Measurements from ENCODE around the gene DNAH1. TPM values are rescaled to one million over a fixed set of nuclear protein-coding genes. Genes with fewer than 3 reads are reported as not detected.

Gene DNAH1
- total and polyA plus RNA-seq, 2 experiments from 2014 or later, result 0.81 to 1.8 TPM

DNA sequence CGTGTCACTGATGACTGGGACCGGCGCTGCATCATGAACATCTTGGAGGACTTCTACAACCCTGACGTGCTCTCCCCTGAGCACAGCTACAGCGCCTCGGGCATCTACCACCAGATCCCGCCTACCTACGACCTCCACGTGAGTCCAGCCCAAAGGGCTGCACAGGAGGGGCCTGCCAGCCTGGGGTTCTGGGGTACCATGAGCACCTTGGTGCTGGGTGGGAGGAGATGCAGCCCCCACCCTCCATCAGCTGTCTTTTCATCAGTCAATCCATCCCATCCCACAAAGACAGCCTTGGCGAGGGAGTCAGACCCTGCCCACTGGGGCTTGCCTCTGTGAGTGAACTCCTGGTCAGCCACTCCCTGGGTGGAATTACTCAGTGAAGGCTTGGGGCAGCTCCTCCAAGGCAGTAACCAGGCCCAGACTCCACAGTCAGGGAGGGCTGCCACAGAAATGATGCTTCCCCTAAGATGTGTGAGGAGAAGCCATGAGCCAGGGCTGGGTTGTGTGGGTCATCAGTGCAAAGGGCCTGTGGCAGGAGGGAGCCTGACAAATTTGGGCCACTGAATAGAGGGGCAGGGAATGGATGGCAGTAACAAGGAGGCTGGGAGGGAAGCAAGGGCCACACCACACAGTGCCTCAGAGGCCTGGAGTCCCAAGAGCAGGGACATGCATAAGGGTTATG lies 80.9 kb downstream of the DNAH1 start (continued):
- TF ChIP-seq, protein P1, sequence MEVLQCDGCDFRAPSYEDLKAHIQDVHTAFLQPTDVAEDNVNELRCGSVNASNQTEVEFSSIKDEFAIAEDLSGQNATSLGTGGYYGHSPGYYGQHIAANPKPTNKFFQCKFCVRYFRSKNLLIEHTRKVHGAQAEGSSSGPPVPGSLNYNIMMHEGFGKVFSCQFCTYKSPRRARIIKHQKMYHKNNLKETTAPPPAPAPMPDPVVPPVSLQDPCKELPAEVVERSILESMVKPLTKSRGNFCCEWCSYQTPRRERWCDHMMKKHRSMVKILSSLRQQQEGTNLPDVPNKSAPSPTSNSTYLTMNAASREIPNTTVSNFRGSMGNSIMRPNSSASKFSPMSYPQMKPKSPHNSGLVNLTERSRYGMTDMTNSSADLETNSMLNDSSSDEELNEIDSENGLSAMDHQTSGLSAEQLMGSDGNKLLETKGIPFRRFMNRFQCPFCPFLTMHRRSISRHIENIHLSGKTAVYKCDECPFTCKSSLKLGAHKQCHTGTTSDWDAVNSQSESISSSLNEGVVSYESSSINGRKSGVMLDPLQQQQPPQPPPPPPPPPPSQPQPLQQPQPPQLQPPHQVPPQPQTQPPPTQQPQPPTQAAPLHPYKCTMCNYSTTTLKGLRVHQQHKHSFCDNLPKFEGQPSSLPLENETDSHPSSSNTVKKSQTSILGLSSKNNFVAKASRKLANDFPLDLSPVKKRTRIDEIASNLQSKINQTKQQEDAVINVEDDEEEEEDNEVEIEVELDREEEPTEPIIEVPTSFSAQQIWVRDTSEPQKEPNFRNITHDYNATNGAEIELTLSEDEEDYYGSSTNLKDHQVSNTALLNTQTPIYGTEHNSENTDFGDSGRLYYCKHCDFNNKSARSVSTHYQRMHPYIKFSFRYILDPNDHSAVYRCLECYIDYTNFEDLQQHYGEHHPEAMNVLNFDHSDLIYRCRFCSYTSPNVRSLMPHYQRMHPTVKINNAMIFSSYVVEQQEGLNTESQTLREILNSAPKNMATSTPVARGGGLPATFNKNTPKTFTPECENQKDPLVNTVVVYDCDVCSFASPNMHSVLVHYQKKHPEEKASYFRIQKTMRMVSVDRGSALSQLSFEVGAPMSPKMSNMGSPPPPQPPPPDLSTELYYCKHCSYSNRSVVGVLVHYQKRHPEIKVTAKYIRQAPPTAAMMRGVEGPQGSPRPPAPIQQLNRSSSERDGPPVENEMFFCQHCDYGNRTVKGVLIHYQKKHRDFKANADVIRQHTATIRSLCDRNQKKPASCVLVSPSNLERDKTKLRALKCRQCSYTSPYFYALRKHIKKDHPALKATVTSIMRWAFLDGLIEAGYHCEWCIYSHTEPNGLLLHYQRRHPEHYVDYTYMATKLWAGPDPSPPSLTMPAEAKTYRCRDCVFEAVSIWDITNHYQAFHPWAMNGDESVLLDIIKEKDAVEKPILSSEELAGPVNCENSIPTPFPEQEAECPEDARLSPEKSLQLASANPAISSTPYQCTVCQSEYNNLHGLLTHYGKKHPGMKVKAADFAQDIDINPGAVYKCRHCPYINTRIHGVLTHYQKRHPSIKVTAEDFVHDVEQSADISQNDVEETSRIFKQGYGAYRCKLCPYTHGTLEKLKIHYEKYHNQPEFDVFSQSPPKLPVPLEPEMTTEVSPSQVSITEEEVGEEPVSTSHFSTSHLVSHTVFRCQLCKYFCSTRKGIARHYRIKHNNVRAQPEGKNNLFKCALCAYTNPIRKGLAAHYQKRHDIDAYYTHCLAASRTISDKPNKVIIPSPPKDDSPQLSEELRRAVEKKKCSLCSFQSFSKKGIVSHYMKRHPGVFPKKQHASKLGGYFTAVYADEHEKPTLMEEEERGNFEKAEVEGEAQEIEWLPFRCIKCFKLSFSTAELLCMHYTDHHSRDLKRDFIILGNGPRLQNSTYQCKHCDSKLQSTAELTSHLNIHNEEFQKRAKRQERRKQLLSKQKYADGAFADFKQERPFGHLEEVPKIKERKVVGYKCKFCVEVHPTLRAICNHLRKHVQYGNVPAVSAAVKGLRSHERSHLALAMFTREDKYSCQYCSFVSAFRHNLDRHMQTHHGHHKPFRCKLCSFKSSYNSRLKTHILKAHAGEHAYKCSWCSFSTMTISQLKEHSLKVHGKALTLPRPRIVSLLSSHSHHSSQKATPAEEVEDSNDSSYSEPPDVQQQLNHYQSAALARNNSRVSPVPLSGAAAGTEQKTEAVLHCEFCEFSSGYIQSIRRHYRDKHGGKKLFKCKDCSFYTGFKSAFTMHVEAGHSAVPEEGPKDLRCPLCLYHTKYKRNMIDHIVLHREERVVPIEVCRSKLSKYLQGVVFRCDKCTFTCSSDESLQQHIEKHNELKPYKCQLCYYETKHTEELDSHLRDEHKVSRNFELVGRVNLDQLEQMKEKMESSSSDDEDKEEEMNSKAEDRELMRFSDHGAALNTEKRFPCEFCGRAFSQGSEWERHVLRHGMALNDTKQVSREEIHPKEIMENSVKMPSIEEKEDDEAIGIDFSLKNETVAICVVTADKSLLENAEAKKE (CRISPR knock-in tag; IDR thresholded peaks at IDR 0.05), result no peak
- no peak for TF ChIP-seq JUNB (IDR thresholded peaks at IDR 0.05; ENCODE audit: unreplicated experiment)
- TF ChIP-seq, protein P2, sequence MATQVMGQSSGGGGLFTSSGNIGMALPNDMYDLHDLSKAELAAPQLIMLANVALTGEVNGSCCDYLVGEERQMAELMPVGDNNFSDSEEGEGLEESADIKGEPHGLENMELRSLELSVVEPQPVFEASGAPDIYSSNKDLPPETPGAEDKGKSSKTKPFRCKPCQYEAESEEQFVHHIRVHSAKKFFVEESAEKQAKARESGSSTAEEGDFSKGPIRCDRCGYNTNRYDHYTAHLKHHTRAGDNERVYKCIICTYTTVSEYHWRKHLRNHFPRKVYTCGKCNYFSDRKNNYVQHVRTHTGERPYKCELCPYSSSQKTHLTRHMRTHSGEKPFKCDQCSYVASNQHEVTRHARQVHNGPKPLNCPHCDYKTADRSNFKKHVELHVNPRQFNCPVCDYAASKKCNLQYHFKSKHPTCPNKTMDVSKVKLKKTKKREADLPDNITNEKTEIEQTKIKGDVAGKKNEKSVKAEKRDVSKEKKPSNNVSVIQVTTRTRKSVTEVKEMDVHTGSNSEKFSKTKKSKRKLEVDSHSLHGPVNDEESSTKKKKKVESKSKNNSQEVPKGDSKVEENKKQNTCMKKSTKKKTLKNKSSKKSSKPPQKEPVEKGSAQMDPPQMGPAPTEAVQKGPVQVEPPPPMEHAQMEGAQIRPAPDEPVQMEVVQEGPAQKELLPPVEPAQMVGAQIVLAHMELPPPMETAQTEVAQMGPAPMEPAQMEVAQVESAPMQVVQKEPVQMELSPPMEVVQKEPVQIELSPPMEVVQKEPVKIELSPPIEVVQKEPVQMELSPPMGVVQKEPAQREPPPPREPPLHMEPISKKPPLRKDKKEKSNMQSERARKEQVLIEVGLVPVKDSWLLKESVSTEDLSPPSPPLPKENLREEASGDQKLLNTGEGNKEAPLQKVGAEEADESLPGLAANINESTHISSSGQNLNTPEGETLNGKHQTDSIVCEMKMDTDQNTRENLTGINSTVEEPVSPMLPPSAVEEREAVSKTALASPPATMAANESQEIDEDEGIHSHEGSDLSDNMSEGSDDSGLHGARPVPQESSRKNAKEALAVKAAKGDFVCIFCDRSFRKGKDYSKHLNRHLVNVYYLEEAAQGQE (IDR thresholded peaks at IDR 0.05; ENCODE audit: unreplicated experiment), result no peak
- TF ChIP-seq ZNF331 (CRISPR knock-in tag; IDR thresholded peaks at IDR 0.05; ENCODE audit: low read depth), result no peak

Data from GM23338 (cell line).